Activated T-helper 2 cell treated with anti-CD3 and anti-CD28 coated beads, Interferon-gamma antibody, Interleukin-2, Interleukin-4, amounts not matched to agents 10 μg/mL and 5 μg/mL and 100 μg/mL, durations not matched to agents 14 hours and 24 hours and 36 hours (primary cell): ENCODE data around the gene HEG1. TPM values are rescaled to one million over a fixed set of nuclear protein-coding genes. Genes with fewer than 3 reads are reported as not detected.

Experiments
- DNase-seq: peaks from one replicate; pipeline ENCODE4 v3.0.0; 2021; ENCODE audit warnings: low spot score
- H3K27ac Mint-ChIP-seq: one replicate; pipeline ENCODE4 v1.8.0; 2021; ENCODE audit warnings: mixed read lengths
- H3K27me3 Mint-ChIP-seq: one replicate; pipeline ENCODE4 v1.8.0; 2021; ENCODE audit warnings: low read depth, mixed read lengths
- H3K36me3 Mint-ChIP-seq: one replicate; pipeline ENCODE4 v1.8.0; 2021; ENCODE audit warnings: low read depth, mixed read lengths
- H3K4me1 Mint-ChIP-seq: one replicate; pipeline ENCODE4 v1.8.0; 2021; ENCODE audit warnings: low read depth, mixed read lengths
- H3K4me3 Mint-ChIP-seq: one replicate; pipeline ENCODE4 v1.8.0; 2021; ENCODE audit warnings: low read depth, mild to moderate bottlenecking, moderate library complexity, mixed read lengths
- H3K9me3 Mint-ChIP-seq: one replicate; pipeline ENCODE4 v1.8.0; 2021; ENCODE audit warnings: mixed read lengths
- intact Hi-C: fragments of 100-400 bp; cut with micrococcal nuclease; formaldehyde crosslinking; loops from one replicate; pipeline ENCODE4 v1.15.1; 2023
- total RNA-seq: library from RNA; stranded (reverse); gene quantifications from 2 replicates; pipeline ENCODE4 v1.2.3, GENCODE V29; 2022

The HEG1 gene
- total RNA-seq, 1 donor from 2014 or later, result 59.1 TPM

GRCh38 chr3:125062904-125063618 is 7.3 kb upstream of the HEG1 start:
- Mint-ChIP-seq H3K27ac (no peak overlapping the region), H3K4me3 (no peak overlapping the region), H3K36me3 (no peaks in the 10 kb centered on the region), H3K27me3 (peaks cover 64% of the 10 kb centered on the region), H3K4me1 (no peaks in the 10 kb centered on the region), H3K9me3 (peaks cover 5% of the 10 kb centered on the region)
- intact Hi-C loops, result no loop called here
- DNase-seq, result no peak

DNA sequence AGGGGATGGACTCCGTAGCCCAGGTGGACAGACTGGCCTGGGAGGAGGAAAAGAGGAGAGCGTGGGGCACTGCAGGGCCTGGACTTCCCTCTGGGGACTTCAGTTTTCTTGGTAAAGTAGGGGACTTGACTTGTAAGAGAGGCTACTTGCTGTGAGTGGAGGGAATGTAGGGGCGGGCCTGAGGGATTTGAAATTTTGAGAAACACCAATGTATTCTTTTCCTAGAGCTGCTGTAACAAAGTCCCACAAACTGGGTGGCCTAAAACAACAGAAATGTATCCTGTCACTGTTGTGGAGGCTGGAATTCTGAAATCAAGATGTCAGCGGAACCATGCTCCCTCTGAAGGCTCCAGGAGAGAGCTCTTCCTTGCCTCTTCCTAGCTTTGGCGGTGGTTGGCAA is 5.8 kb upstream of the HEG1 start:
- DNase-seq, result no peak
- Mint-ChIP-seq H3K27ac (no peak overlapping the region), H3K27me3 (peaks cover 58% of the 10 kb centered on the region), H3K9me3 (peaks cover 5% of the 10 kb centered on the region), H3K4me1 (peaks cover 8% of the 10 kb centered on the region), H3K4me3 (no peak overlapping the region), H3K36me3 (no peaks in the 10 kb centered on the region)
- intact Hi-C loops, result no loop called here

DNA sequence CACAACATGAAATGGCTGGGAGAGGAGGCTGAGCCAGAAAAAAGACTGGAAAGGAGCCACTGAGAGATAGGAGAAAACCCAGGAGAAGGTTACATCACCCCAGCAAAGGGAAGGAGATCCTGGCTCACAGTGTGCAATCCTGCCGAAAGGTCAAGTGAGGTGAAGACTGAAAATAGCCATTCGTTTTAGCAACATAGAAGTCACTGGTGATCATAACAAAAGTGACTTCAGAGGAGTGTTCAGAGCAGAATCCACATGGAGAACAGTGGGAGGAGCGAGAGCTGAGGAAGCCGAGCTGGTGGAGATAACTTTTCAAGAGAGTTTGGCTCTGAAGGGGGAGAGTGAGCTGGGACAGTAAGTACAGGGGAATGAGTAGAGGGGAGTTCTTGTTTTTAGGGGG is 5.4 kb upstream of the HEG1 start:
- Mint-ChIP-seq H3K9me3 (peaks cover 5% of the 10 kb centered on the region), H3K27me3 (peaks cover 59% of the 10 kb centered on the region), H3K27ac (no peak overlapping the region), H3K4me3 (no peak overlapping the region), H3K36me3 (no peaks in the 10 kb centered on the region), H3K4me1 (peaks cover 12% of the 10 kb centered on the region)
- no peak for DNase-seq
- intact Hi-C loops, result no loop called here

GRCh38 chr3:125059488-125060245 is 3.9 kb upstream of the HEG1 start:
- intact Hi-C loops, result loop anchor here (5.0 kb wide), 1 partner anchor 318 kb away; the partner anchor contains the start of gene ZNF148
- Mint-ChIP-seq H3K9me3 (peaks cover 3% of the 10 kb centered on the region), H3K27me3 (peaks cover 51% of the 10 kb centered on the region), H3K4me3 (no peak overlapping the region), H3K4me1 (peaks cover 13% of the 10 kb centered on the region), H3K36me3 (peaks cover 4% of the 10 kb centered on the region), H3K27ac (no peak overlapping the region)
- no peak for DNase-seq

DNA sequence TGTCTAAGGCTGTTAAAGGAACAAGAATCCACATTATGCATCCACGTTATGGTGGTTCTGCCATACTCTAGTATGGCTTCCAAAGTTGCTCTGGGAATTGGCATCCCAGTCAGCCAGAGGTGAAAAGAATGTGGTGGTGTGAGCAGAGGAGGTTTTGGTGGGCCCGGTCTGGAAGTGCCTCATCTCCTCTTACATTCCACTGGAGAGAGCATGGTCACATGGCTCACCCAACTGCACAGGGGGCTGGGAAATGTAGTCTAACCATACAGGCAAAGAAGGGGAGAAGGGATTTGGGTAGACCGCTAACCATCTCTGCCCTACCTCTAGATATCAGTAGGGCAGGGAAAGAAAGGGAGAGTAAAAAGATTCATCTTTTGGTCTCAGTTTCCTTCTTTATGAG is 3.2 kb upstream of the HEG1 start:
- DNase-seq, result no peak
- no peak overlapping the region for H3K27ac Mint-ChIP-seq
- H3K4me3 Mint-ChIP-seq, result no peak overlapping the region
- H3K27me3 Mint-ChIP-seq, result peaks cover 47% of the 10 kb centered on the region
- H3K4me1 Mint-ChIP-seq, result peaks cover 20% of the 10 kb centered on the region
- intact Hi-C loops, result loop anchor here (5.0 kb wide), 1 partner anchor 318 kb away; the partner anchor contains the start of gene ZNF148
- peaks cover 10% of the 10 kb centered on the region for H3K36me3 Mint-ChIP-seq
- no peaks in the 10 kb centered on the region for H3K9me3 Mint-ChIP-seq

GRCh38 chr3:125058529-125058928 is 2.7 kb upstream of the HEG1 start:
- H3K27ac Mint-ChIP-seq, result no peak overlapping the region
- H3K9me3 Mint-ChIP-seq, result no peaks in the 10 kb centered on the region
- H3K4me3 Mint-ChIP-seq, result no peak overlapping the region

DNA sequence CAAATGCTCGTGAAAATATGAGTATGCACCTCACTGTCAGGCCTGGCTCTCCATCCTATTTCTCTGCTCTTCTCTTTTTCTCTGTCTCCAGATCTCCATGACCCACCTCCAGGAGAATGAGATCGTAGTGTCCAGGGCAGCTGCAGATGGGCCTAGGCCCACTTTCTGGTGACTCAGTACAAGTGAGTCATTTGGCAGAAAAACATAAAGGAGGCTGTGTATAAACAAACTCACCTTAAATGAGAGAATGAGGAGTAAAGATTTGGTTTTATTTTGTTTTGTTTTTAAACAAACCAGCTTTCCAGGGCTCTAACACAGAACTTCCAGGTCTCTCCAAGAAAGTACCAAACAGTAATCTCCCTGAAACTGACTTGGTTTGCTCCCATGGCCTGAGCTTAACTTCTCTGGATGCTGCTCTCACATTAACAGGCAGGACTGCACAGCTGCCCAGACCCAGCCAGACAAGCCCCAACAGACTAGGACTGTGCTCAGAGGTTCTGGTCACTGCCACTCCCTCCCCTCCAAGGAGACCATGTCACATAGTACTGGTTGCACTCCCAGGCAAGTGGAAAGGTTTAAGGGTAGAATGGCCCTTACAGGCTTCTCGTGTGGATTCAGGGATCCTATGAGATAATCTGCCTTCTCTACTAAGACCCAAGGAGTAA is 1.5 kb upstream of the HEG1 start:
- peaks cover 18% of the 10 kb centered on the region for H3K36me3 Mint-ChIP-seq
- H3K4me1 Mint-ChIP-seq, result peaks cover 37% of the 10 kb centered on the region
- intact Hi-C loops, result loop anchor here (5.0 kb wide), 1 partner anchor 320 kb away; the partner anchor contains the start of gene ZNF148
- H3K27me3 Mint-ChIP-seq, result peaks cover 37% of the 10 kb centered on the region
- H3K9me3 Mint-ChIP-seq, result no peaks in the 10 kb centered on the region
- DNase-seq, result no peak
- no peak overlapping the region for H3K27ac Mint-ChIP-seq
- H3K4me3 Mint-ChIP-seq, result peak overlapping the region; percentile 31

More at GRCh38 chr3:125058529-125058928, 2.7 kb upstream of the HEG1 start:
- H3K36me3 Mint-ChIP-seq, result peaks cover 14% of the 10 kb centered on the region
- DNase-seq, result no peak
- H3K4me1 Mint-ChIP-seq, result peaks cover 25% of the 10 kb centered on the region
- peaks cover 44% of the 10 kb centered on the region for H3K27me3 Mint-ChIP-seq
- intact Hi-C loops, result loop anchor here (5.0 kb wide), 1 partner anchor 319 kb away; the partner anchor contains the start of gene ZNF148

DNA sequence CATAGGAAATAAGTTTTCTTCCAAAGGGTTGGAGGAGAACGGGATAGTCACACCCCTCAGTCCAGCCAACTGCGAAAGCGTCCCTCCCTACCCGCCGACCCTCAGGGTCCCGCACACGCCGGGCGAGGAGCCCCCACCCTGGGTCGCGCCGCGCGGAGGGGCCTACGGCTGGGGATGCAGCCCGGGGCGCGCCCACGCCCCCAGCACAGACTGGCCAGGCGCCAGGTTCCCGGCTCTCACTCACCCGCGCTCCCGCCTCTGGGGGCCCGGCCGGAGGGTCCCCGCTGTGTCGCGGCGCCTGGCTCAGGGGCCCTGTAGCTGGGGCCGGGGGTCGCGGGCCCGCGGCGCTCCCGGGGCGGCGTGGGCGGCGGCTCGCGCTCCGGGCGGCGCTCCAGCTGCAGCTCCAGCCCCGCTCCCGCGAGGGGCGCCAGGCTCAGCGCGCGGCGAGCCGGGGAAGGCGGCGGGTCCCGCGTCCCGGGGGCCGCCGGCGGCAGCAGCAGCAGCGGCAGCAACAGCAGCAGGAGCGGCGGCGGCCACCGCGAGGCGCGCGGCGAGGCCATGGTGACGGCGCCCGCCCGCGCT is 375 bp downstream of the HEG1 start:
- peaks cover 23% of the 10 kb centered on the region for H3K36me3 Mint-ChIP-seq
- H3K9me3 Mint-ChIP-seq, result no peaks in the 10 kb centered on the region
- peaks cover 21% of the 10 kb centered on the region for H3K27me3 Mint-ChIP-seq
- no peak for DNase-seq
- peak overlapping the region; percentile 89 for H3K27ac Mint-ChIP-seq
- intact Hi-C loops, result loop anchor here (5.0 kb wide), 1 partner anchor 322 kb away; the partner anchor contains the start of gene ZNF148
- H3K4me3 Mint-ChIP-seq, result peak overlapping the region; percentile 95
- H3K4me1 Mint-ChIP-seq, result peaks cover 54% of the 10 kb centered on the region

DNA sequence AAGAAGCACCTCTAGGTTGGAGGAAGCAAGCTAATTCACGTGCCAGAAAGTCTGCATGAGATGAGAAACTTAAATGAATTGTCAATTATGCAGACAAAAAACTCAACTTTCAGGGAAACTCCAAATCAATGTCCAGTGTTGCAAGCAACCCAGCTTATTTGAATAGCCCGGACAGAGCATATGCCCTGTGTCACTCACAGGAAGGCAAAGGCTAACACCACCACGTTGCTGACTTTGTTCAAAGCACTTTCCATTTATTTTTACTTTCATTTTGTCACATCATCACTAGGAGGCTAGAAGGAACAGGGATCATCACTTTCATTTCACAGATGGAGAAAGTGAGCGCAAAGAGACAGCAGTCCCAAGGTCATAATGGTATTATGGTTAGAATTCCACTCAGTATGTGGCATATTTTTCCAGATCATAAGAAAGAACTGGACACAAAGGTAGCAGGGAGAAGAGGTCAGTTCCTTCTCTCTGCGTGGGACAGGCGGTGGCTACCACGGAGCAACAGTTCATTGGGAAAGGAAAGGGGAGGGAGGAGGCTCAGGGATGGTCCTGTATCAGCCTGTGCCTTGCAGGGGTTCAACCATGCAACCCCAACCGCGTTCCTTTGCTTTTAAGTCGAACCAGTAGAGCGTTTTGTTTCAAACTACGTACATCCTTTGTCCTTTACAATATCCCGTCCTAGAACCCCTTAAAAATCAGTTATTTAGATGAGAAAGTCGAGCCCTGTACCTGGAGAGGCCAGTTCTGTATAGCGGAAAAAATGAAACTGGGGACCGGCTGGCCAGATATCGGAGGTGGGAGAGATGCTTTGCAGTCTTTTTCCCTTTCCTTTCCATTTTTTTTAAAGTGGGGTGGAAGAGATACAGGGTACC is 1.1 kb downstream of the HEG1 start:
- H3K4me3 Mint-ChIP-seq, result peak overlapping the region; percentile 95
- H3K36me3 Mint-ChIP-seq, result peaks cover 26% of the 10 kb centered on the region
- intact Hi-C loops, result loop anchor here (5.0 kb wide), 1 partner anchor 323 kb away; the partner anchor contains the start of gene ZNF148
- DNase-seq, result no peak
- no peaks in the 10 kb centered on the region for H3K9me3 Mint-ChIP-seq
- peaks cover 55% of the 10 kb centered on the region for H3K4me1 Mint-ChIP-seq
- peak overlapping the region; percentile 89 for H3K27ac Mint-ChIP-seq
- H3K27me3 Mint-ChIP-seq, result peaks cover 15% of the 10 kb centered on the region

DNA sequence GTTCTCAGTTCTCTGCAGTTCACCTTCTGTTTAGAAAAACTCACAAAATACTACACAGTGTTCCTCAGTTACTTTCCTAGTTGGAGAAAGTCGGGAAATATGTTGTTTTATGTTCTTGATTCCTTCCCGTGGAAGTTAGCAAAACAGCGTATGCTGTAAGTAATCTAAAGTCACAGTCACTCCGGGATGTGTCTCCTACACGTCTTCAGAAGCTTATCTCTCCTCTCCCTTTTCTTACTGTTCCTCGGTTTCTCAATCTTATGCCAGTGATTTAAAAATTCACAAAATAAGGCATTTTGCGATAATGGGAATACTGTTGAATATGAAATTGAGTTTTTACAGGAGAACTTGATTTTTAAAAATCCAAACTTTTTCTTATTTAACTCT is 1.7 kb downstream of the HEG1 start:
- Mint-ChIP-seq H3K27me3 (peaks cover 12% of the 10 kb centered on the region), H3K9me3 (no peaks in the 10 kb centered on the region), H3K4me1 (peaks cover 61% of the 10 kb centered on the region), H3K4me3 (peak overlapping the region; percentile 95), H3K36me3 (peaks cover 32% of the 10 kb centered on the region), H3K27ac (peak overlapping the region; percentile 89)
- intact Hi-C loops, result no loop called here
- no peak for DNase-seq

GRCh38 chr3:125053304-125053699 is 2.5 kb downstream of the HEG1 start:
- H3K27ac Mint-ChIP-seq, result no peak overlapping the region
- H3K4me1 Mint-ChIP-seq, result peaks cover 65% of the 10 kb centered on the region
- H3K9me3 Mint-ChIP-seq, result no peaks in the 10 kb centered on the region
- intact Hi-C loops, result no loop called here
- DNase-seq, result no peak
- H3K36me3 Mint-ChIP-seq, result peaks cover 40% of the 10 kb centered on the region
- H3K4me3 Mint-ChIP-seq, result peak overlapping the region; percentile 95
- H3K27me3 Mint-ChIP-seq, result peaks cover 8% of the 10 kb centered on the region
